ENCODE results near the gene CRACR2B. TPM values are rescaled to one million over a fixed set of nuclear protein-coding genes. Genes with fewer than 3 reads are reported as not detected.

Gene CRACR2B
- total and polyA plus RNA-seq, 2 donors from 2014 or later: 16.5 to 22.6 TPM

- Histone ChIP-seq H3K36me3 (ENCODE audit: control insufficient read depth in 2 of 3, insufficient read depth in 3 of 3, low read length in 3 of 3) (no peaks in the 10 kb centered on the region), H3K9me3 (ENCODE audit: control insufficient read depth in 2 of 3, insufficient read depth in 1 of 3, low read length in 3 of 3) (no peaks in the 10 kb centered on the region), H3K27ac (ENCODE audit: low read depth in 2 of 2, low read length in 2 of 2) (no peak overlapping the region), H3K27me3 (ENCODE audit: control insufficient read depth, insufficient read depth, low read length) (no peaks in the 10 kb centered on the region), H3K4me1 (ENCODE audit: control insufficient read depth in 2 of 3, insufficient read depth in 2 of 3, low read depth in 1 of 3, low read length in 3 of 3) (peaks cover 0 to 21% (median 8%) of the 10 kb centered on the region in 3 donors), H3K4me3 (ENCODE audit: low read length in 3 of 3) (no peak overlapping the region), H3K9ac (ENCODE audit: low read length in 3 of 3) (no peak overlapping the region)
- FAIRE-seq (no peak), DNase-seq (no peak)
- intact Hi-C loops (cut with DNase I): no loop called here
- TF ChIP-seq CTCF (IDR thresholded peaks at IDR 0.05; ENCODE audit: borderline replicate concordance, extremely low read depth, insufficient read depth): no peak
These were observed 35.2 kb upstream of the CRACR2B start for GRCh38 chr11:792535-792821.

GRCh38 chr11:792873-793272, 34.8 kb upstream of the CRACR2B start:
- intact Hi-C loops (cut with DNase I): no loop called here
- FAIRE-seq: no peak
- Histone ChIP-seq H3K9ac (ENCODE audit: low read length in 3 of 3) (no peak overlapping the region), H3K36me3 (ENCODE audit: control insufficient read depth in 2 of 3, insufficient read depth in 3 of 3, low read length in 3 of 3) (no peaks in the 10 kb centered on the region), H3K4me3 (ENCODE audit: low read length in 3 of 3) (no peak overlapping the region), H3K27ac (ENCODE audit: low read depth in 2 of 2, low read length in 2 of 2) (no peak overlapping the region), H3K4me1 (ENCODE audit: control insufficient read depth in 2 of 3, insufficient read depth in 2 of 3, low read depth in 1 of 3, low read length in 3 of 3) (peaks cover 0 to 21% (median 8%) of the 10 kb centered on the region in 3 donors), H3K27me3 (ENCODE audit: control insufficient read depth, insufficient read depth, low read length) (no peaks in the 10 kb centered on the region), H3K9me3 (ENCODE audit: control insufficient read depth in 2 of 3, insufficient read depth in 1 of 3, low read length in 3 of 3) (no peaks in the 10 kb centered on the region)
- TF ChIP-seq CTCF (IDR thresholded peaks at IDR 0.05; ENCODE audit: borderline replicate concordance, extremely low read depth, insufficient read depth): no peak
- no peak for DNase-seq

- FAIRE-seq (no peak), DNase-seq (no peak)
- Histone ChIP-seq H3K9me3 (ENCODE audit: control insufficient read depth in 2 of 3, insufficient read depth in 1 of 3, low read length in 3 of 3) (no peaks in the 10 kb centered on the region), H3K27ac (ENCODE audit: low read depth in 2 of 2, low read length in 2 of 2) (no peak overlapping the region), H3K4me3 (ENCODE audit: low read length in 3 of 3) (no peak overlapping the region), H3K36me3 (ENCODE audit: control insufficient read depth in 2 of 3, insufficient read depth in 3 of 3, low read length in 3 of 3) (no peaks in the 10 kb centered on the region), H3K9ac (ENCODE audit: low read length in 3 of 3) (no peak overlapping the region), H3K27me3 (ENCODE audit: control insufficient read depth, insufficient read depth, low read length) (no peaks in the 10 kb centered on the region), H3K4me1 (ENCODE audit: control insufficient read depth in 2 of 3, insufficient read depth in 2 of 3, low read depth in 1 of 3, low read length in 3 of 3) (peaks cover 0 to 24% (median 8%) of the 10 kb centered on the region in 3 donors)
- no peak for TF ChIP-seq CTCF (IDR thresholded peaks at IDR 0.05; ENCODE audit: borderline replicate concordance, extremely low read depth, insufficient read depth)
- intact Hi-C loops (cut with DNase I): no loop called here
These were observed 34.2 kb upstream of the CRACR2B start for GRCh38 chr11:793556-793955.

- no peaks in the 10 kb centered on the region for H3K27me3 ChIP-seq (ENCODE audit: control insufficient read depth, insufficient read depth, low read length)
- peaks cover 0 to 24% (median 8%) of the 10 kb centered on the region in 3 donors for H3K4me1 ChIP-seq (ENCODE audit: control insufficient read depth in 2 of 3, insufficient read depth in 2 of 3, low read depth in 1 of 3, low read length in 3 of 3)
- H3K36me3 ChIP-seq (ENCODE audit: control insufficient read depth in 2 of 3, insufficient read depth in 3 of 3, low read length in 3 of 3): no peaks in the 10 kb centered on the region
- intact Hi-C loops (cut with DNase I): no loop called here
- DNase-seq (no peak), FAIRE-seq (no peak)
- no peak overlapping the region for H3K9ac ChIP-seq (ENCODE audit: low read length in 3 of 3)
- no peak overlapping the region for H3K4me3 ChIP-seq (ENCODE audit: low read length in 3 of 3)
- TF ChIP-seq CTCF (IDR thresholded peaks at IDR 0.05; ENCODE audit: borderline replicate concordance, extremely low read depth, insufficient read depth): no peak
- H3K27ac ChIP-seq (ENCODE audit: low read depth in 2 of 2, low read length in 2 of 2): no peak overlapping the region
- H3K9me3 ChIP-seq (ENCODE audit: control insufficient read depth in 2 of 3, insufficient read depth in 1 of 3, low read length in 3 of 3): no peaks in the 10 kb centered on the region
These were observed 33.5 kb upstream of the CRACR2B start for GRCh38 chr11:794013-794765.

Measured in kidney (tissue), 14 donors.